Measurements from ENCODE around the gene GGA1.

GGA1 gene

GRCh38 chr22:37636949-37637273 lies 28.3 kb downstream of the GGA1 start:
- Histone ChIP-seq H3K4me1 (ENCODE audit: control insufficient read depth, low read depth, low read length) (peaks cover 14% of the 10 kb centered on the region), H2BK5ac (ENCODE audit: low read length) (no peak overlapping the region), H2AK5ac (ENCODE audit: low read length) (no peak overlapping the region), H3K4ac (ENCODE audit: low read depth, low read length) (no peak overlapping the region), H3K23ac (ENCODE audit: low read length) (no peak overlapping the region), H2BK15ac (replicated peaks; ENCODE audit: low read depth) (no peak overlapping the region), H4K8ac (ENCODE audit: low read depth, low read length) (no peak overlapping the region), H3K4me2 (ENCODE audit: low read length) (no peak overlapping the region), H4K5ac (ENCODE audit: low read length) (no peak overlapping the region), H3K27ac (ENCODE audit: low read depth, low read length) (no peak overlapping the region), H3K56ac (ENCODE audit: low read length) (no peak overlapping the region), H3K79me1 (ENCODE audit: low read length) (no peaks in the 10 kb centered on the region), H3K27me3 (ENCODE audit: insufficient read depth, low read length, poor library complexity) (no peaks in the 10 kb centered on the region), H3K36me3 (ENCODE audit: control insufficient read depth, insufficient read depth, low read length) (no peaks in the 10 kb centered on the region), H3K79me2 (ENCODE audit: control insufficient read depth, insufficient read depth, low read length) (no peaks in the 10 kb centered on the region), H3K18ac (ENCODE audit: low read length) (no peak overlapping the region), H3K9ac (ENCODE audit: low read length) (no peak overlapping the region), H2BK120ac (ENCODE audit: low read depth, low read length) (no peak overlapping the region), H3K4me3 (ENCODE audit: low read length) (no peak overlapping the region)
- no CpG with 5 or more reads among the region's 3 CpGs for WGBS (ENCODE audit: extremely low coverage, insufficient coverage, low lambda C conversion rate)
- no peak for DNase-seq

GRCh38 chr22:37638391-37639069 lies 29.9 kb downstream of the GGA1 start:
- no peaks in the 10 kb centered on the region for H3K27me3 ChIP-seq (ENCODE audit: insufficient read depth, low read length, poor library complexity)
- H3K9ac ChIP-seq (ENCODE audit: low read length): peak overlapping the region; percentile 59
- peaks cover 11% of the 10 kb centered on the region for H3K4me1 ChIP-seq (ENCODE audit: control insufficient read depth, low read depth, low read length)
- H2BK15ac ChIP-seq (replicated peaks; ENCODE audit: low read depth): no peak overlapping the region
- H4K5ac ChIP-seq (ENCODE audit: low read length): no peak overlapping the region
- H3K56ac ChIP-seq (ENCODE audit: low read length): peak overlapping the region; percentile 79
- peak overlapping the region; percentile 31 for H3K18ac ChIP-seq (ENCODE audit: low read length)
- DNase-seq: peak; percentile 36
- H2BK120ac ChIP-seq (ENCODE audit: low read depth, low read length): no peak overlapping the region
- no peak overlapping the region for H3K4me3 ChIP-seq (ENCODE audit: low read length)
- H3K27ac ChIP-seq (ENCODE audit: low read depth, low read length): peak overlapping the region; percentile 7
- H3K4me2 ChIP-seq (ENCODE audit: low read length): no peak overlapping the region
- H2AK5ac ChIP-seq (ENCODE audit: low read length): no peak overlapping the region
- no peaks in the 10 kb centered on the region for H3K36me3 ChIP-seq (ENCODE audit: control insufficient read depth, insufficient read depth, low read length)
- no peak overlapping the region for H3K4ac ChIP-seq (ENCODE audit: low read depth, low read length)
- no peaks in the 10 kb centered on the region for H3K79me2 ChIP-seq (ENCODE audit: control insufficient read depth, insufficient read depth, low read length)
- no peak overlapping the region for H2BK5ac ChIP-seq (ENCODE audit: low read length)
- H4K8ac ChIP-seq (ENCODE audit: low read depth, low read length): no peak overlapping the region
- WGBS (ENCODE audit: extremely low coverage, insufficient coverage, low lambda C conversion rate): no CpG with 5 or more reads among the region's 11 CpGs
- no peak overlapping the region for H3K23ac ChIP-seq (ENCODE audit: low read length)
- no peaks in the 10 kb centered on the region for H3K79me1 ChIP-seq (ENCODE audit: low read length)

- peak; percentile 87 for DNase-seq
- H3K23ac ChIP-seq (ENCODE audit: low read length): peak within 1 kb of the TSS; percentile 66
- H3K56ac ChIP-seq (ENCODE audit: low read length): peak within 1 kb of the TSS; percentile 87
- H3K79me2 ChIP-seq (ENCODE audit: control insufficient read depth, insufficient read depth, low read length): no peaks in the 10 kb centered on the region
- peak within 1 kb of the TSS; percentile 64 for H3K4me2 ChIP-seq (ENCODE audit: low read length)
- H3K79me1 ChIP-seq (ENCODE audit: low read length): no peaks in the 10 kb centered on the region
- H4K8ac ChIP-seq (ENCODE audit: low read depth, low read length): peak within 1 kb of the TSS; percentile 59
- H3K36me3 ChIP-seq (ENCODE audit: control insufficient read depth, insufficient read depth, low read length): peaks cover 2% of the 10 kb centered on the region
- H3K18ac ChIP-seq (ENCODE audit: low read length): peak within 1 kb of the TSS; percentile 96
- no peak within 1 kb of the TSS for H2BK5ac ChIP-seq (ENCODE audit: low read length)
- H3K4me1 ChIP-seq (ENCODE audit: control insufficient read depth, low read depth, low read length): peaks cover 6% of the 10 kb centered on the region
- H3K4ac ChIP-seq (ENCODE audit: low read depth, low read length): peak within 1 kb of the TSS; percentile 17
- peak within 1 kb of the TSS; percentile 71 for H3K9ac ChIP-seq (ENCODE audit: low read length)
- H2BK15ac ChIP-seq (replicated peaks; ENCODE audit: low read depth): no peak within 1 kb of the TSS
- no CpG with 5 or more reads among the region's 57 CpGs for WGBS (ENCODE audit: extremely low coverage, insufficient coverage, low lambda C conversion rate)
- no peak within 1 kb of the TSS for H2AK5ac ChIP-seq (ENCODE audit: low read length)
- H4K5ac ChIP-seq (ENCODE audit: low read length): no peak within 1 kb of the TSS
- H3K27ac ChIP-seq (ENCODE audit: low read depth, low read length): peak within 1 kb of the TSS; percentile 7
- no peaks in the 10 kb centered on the region for H3K27me3 ChIP-seq (ENCODE audit: insufficient read depth, low read length, poor library complexity)
- peak within 1 kb of the TSS; percentile 15 for H2BK120ac ChIP-seq (ENCODE audit: low read depth, low read length)
- peak within 1 kb of the TSS; percentile 43 for H3K4me3 ChIP-seq (ENCODE audit: low read length)
Measured at GRCh38 chr22:37639070-37639760, 30.6 kb downstream of the GGA1 start, which contains the start of gene SH3BP1. Gene SH3BP1, plus strand, starts transcription at chr22:37639669. Its CDS starts 119 bp downstream, at chr22:37639788.

- no peaks in the 10 kb centered on the region for H3K27me3 ChIP-seq (ENCODE audit: insufficient read depth, low read length, poor library complexity)
- peak overlapping the region; percentile 64 for H3K4me2 ChIP-seq (ENCODE audit: low read length)
- peak overlapping the region; percentile 43 for H3K4me3 ChIP-seq (ENCODE audit: low read length)
- H2BK15ac ChIP-seq (replicated peaks; ENCODE audit: low read depth): no peak overlapping the region
- peak overlapping the region; percentile 17 for H3K4ac ChIP-seq (ENCODE audit: low read depth, low read length)
- no peak overlapping the region for H2BK5ac ChIP-seq (ENCODE audit: low read length)
- H4K8ac ChIP-seq (ENCODE audit: low read depth, low read length): peak overlapping the region; percentile 59
- peak; percentile 67 for DNase-seq
- peak overlapping the region; percentile 66 for H3K23ac ChIP-seq (ENCODE audit: low read length)
- H3K4me1 ChIP-seq (ENCODE audit: control insufficient read depth, low read depth, low read length): peaks cover 3% of the 10 kb centered on the region
- no peaks in the 10 kb centered on the region for H3K79me2 ChIP-seq (ENCODE audit: control insufficient read depth, insufficient read depth, low read length)
- H2BK120ac ChIP-seq (ENCODE audit: low read depth, low read length): no peak overlapping the region
- H4K5ac ChIP-seq (ENCODE audit: low read length): no peak overlapping the region
- peak overlapping the region; percentile 71 for H3K9ac ChIP-seq (ENCODE audit: low read length)
- peaks cover 2% of the 10 kb centered on the region for H3K36me3 ChIP-seq (ENCODE audit: control insufficient read depth, insufficient read depth, low read length)
- H3K56ac ChIP-seq (ENCODE audit: low read length): peak overlapping the region; percentile 87
- peak overlapping the region; percentile 96 for H3K18ac ChIP-seq (ENCODE audit: low read length)
- no peak overlapping the region for H2AK5ac ChIP-seq (ENCODE audit: low read length)
- no CpG with 5 or more reads among the region's 27 CpGs for WGBS (ENCODE audit: extremely low coverage, insufficient coverage, low lambda C conversion rate)
- H3K79me1 ChIP-seq (ENCODE audit: low read length): no peaks in the 10 kb centered on the region
- no peak overlapping the region for H3K27ac ChIP-seq (ENCODE audit: low read depth, low read length)
Measured at GRCh38 chr22:37639771-37640590, 31.3 kb downstream of the GGA1 start.

GRCh38 chr22:37640591-37641560 lies 32.2 kb downstream of the GGA1 start:
- Histone ChIP-seq H3K56ac (ENCODE audit: low read length) (peak overlapping the region; percentile 45), H4K5ac (ENCODE audit: low read length) (no peak overlapping the region), H3K9ac (ENCODE audit: low read length) (peak overlapping the region; percentile 31), H3K4me2 (ENCODE audit: low read length) (peak overlapping the region; percentile 7), H4K8ac (ENCODE audit: low read depth, low read length) (no peak overlapping the region), H3K4me3 (ENCODE audit: low read length) (no peak overlapping the region), H2BK15ac (replicated peaks; ENCODE audit: low read depth) (no peak overlapping the region), H2BK120ac (ENCODE audit: low read depth, low read length) (no peak overlapping the region), H3K27me3 (ENCODE audit: insufficient read depth, low read length, poor library complexity) (no peaks in the 10 kb centered on the region), H3K79me1 (ENCODE audit: low read length) (no peaks in the 10 kb centered on the region), H3K36me3 (ENCODE audit: control insufficient read depth, insufficient read depth, low read length) (peaks cover 5% of the 10 kb centered on the region), H2AK5ac (ENCODE audit: low read length) (no peak overlapping the region), H3K27ac (ENCODE audit: low read depth, low read length) (no peak overlapping the region), H2BK5ac (ENCODE audit: low read length) (no peak overlapping the region), H3K4me1 (ENCODE audit: control insufficient read depth, low read depth, low read length) (peaks cover 3% of the 10 kb centered on the region), H3K18ac (ENCODE audit: low read length) (peak overlapping the region; percentile 96), H3K79me2 (ENCODE audit: control insufficient read depth, insufficient read depth, low read length) (no peaks in the 10 kb centered on the region), H3K23ac (ENCODE audit: low read length) (no peak overlapping the region), H3K4ac (ENCODE audit: low read depth, low read length) (no peak overlapping the region)
- DNase-seq: no peak
- WGBS (ENCODE audit: extremely low coverage, insufficient coverage, low lambda C conversion rate): no CpG with 5 or more reads among the region's 24 CpGs

Data from mesendoderm (in vitro differentiated cells).